NCI-H1048 (cell line): ENCODE data around the gene ZIC4.

ENCODE experiments used
- DNase-seq: peaks from one replicate; lab custom pipeline; 2025; lab: John Stamatoyannopoulos, UW

ZIC4 gene

DNA sequence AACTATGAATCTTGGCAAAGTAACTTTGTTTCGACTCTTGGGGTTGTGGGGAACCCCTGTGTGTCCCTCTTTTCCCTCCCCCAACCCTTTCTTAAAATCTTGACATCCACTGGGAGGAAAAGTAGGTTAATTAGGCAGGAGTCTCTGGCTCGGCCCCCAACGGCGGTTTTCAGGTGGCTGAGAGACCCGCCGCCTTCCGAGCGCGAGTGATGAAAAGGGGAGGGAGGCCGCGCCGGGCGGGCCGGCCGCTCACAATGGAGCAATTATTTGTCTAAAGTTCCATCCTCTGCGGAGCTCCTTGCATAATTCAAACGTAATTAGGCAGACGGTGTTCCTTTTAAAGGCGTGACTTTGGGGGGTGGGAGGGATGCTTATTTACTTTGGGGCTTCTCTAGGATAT is 51.7 kb downstream of the ZIC4 start:
- no peak for DNase-seq

DNA sequence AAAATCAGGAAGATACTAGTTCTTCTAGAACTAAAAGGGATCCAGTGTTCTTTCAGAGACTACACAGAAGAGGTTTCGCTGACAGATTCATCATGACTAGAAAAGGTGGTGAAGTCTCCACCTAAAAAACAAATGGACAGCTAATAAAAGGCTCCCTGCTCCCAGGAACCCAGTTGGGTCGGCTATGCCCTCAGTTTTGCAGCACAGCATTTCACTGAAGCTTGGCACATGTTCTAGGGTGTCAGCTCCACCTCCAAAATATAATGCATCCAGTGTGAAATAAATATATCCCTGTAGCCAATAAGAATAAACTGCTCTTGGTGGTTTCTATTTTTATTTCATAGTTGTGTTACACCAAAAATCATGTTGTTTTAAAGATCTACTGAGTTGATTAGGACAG is 55.0 kb downstream of the ZIC4 start:
- DNase-seq: no peak

DNA sequence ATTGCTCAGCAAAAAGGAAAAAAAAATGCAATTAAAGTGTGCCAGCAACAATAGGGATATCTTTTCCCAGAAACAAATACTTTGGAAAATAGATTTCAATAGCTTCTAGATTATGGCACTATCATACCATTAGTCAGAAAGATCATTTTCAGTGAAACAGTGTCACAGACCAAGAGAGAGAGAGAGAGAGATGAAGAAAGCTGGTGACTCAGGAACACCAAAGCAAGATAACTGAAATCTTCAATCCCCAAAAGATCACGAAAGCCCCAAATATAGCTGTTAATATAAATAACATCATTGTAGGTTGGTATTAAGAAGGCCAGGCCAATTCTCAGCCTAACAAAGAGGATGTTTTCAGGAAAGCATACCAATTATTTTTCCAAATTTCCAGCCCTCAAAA is 57.4 kb downstream of the ZIC4 start:
- no peak for DNase-seq

DNA sequence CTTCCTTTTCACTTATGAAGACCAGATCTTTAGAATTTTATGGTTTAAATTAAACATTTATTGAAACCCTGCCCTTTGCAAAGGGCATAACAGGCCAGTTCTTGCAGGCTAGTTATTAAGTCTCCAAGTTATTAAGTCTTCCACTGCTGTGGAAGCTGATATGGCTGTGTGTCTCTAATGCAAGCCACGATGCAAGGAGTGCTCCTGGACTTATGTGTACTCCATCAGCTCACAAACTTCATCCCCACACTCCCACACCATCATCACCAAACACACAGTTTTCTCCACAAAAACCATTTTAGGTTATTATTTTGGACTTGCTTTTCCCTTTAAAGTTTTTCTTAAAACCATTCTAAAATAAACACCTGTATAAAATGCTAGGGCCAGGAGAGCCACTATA is 62.4 kb downstream of the ZIC4 start:
- no peak for DNase-seq

DNA sequence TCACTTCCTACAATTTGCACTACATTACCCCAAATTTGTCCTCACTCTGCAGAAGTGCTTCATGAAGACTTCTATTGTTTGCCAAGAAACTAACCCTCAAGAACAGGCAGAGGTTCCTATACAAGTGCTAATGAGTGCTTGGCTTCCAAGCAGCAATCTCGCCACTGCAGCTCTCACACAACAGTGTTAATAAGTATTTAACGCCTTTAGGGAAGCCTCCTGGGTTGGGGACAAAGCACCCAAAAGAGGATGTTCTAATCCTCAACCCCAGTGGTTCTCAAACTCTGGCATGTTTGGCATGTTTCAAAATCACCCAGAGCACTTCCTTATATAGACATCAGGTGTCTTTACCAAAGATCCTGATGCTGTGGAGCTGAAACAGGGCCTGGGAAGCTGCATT is 64.6 kb downstream of the ZIC4 start:
- no peak for DNase-seq

DNA sequence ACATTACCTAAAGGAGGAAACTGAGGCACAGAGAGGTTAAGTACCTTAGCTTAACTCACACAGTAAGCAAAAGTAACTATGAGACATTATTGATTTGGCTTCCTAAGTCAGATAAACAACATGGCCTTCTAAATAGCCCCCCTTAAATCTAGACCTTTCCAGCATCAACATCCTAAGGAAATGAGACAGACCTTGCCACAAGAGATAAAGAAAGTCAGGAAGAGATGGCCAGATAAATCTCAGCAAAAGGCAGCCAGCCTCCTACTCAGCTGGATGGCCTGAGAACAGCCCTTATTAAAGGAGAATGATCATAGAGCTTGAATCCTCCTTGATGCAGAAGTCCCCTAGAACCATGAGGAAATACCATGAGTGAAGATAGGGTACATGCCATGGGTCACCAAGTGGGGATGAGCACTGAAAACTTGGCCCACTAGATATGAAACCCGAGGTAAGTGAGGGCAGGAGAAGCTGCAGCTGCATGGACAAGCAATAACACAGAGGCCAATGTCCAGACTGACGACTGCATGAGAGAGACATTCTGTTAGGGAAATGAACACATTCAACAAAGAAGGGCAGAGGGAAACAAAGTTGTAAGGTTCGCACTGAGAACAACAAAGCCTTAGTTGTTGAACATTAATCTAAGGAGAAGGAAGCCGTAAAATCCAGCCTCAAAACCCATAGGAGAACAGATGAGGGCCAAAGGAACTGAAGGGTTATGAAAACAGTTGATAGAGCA is 69.6 kb downstream of the ZIC4 start:
- DNase-seq: no peak
